HEK293 (cell line): ENCODE results near the gene PTBP2.

Experiments used
- CTCF ChIA-PET: fragments of 350-600 bp; formaldehyde crosslinking; extraction: SDS; loops from one replicate; lab custom pipeline; 2021; ENCODE audit warnings: antibody characterized with exemption; lab: Yijun Ruan, JAX
- POLR2A ChIA-PET: fragments of 300-600 bp; formaldehyde crosslinking; extraction: SDS; loops from one replicate; lab custom pipeline; 2020; ENCODE audit warnings: antibody characterized with exemption, inconsistent platforms; lab: Yijun Ruan, JAX
- H3K27ac ChIP-seq: fragments of 200-500 bp; sonication (Bioruptor generic); 2 replicates; pipeline ENCODE4 v1.5.1; 2014; ENCODE audit warnings: low read depth, low read length, control low read depth, inconsistent platforms; ENCODE audit errors: extremely low read depth
- H3K36me3 ChIP-seq, 2 experiments: fragments of 200-500 bp in 1 of 2; sonication (Bioruptor generic) in 1 of 2; 1 replicate in 1 of 2; 2 replicates in 1 of 2; pipeline ENCODE4 v1.5.1; 2014 to 2017; ENCODE audit warnings: inconsistent platforms in 2 of 2, low read length in 2 of 2; ENCODE audit not compliant: control insufficient read depth in 2 of 2, insufficient read depth in 1 of 2
- H3K4me1 ChIP-seq: fragments of 200-500 bp; sonication (Bioruptor generic); 2 replicates; pipeline ENCODE4 v1.5.1; 2014; ENCODE audit warnings: mild to moderate bottlenecking, low read length, inconsistent platforms; ENCODE audit not compliant: control insufficient read depth, insufficient read depth
- H3K4me3 ChIP-seq: 2 replicates; pipeline ENCODE4 v1.5.1; 2011; ENCODE audit warnings: low read depth, mild to moderate bottlenecking, control low read depth, low read length, moderate library complexity
- H3K9me3 ChIP-seq: fragments of 200-500 bp; sonication (Bioruptor generic); 2 replicates; pipeline ENCODE4 v1.5.1; 2014; ENCODE audit warnings: low read depth, low read length, inconsistent platforms; ENCODE audit not compliant: control insufficient read depth, insufficient read depth
- ELK4 ChIP-seq: IDR thresholded peaks from 2 replicates; pipeline ENCODE4 v1.6.1; 2011; ENCODE audit warnings: mild to moderate bottlenecking, low read depth, low read length, borderline replicate concordance
- GFI1B ChIP-seq: fragments of 450-650 bp; formaldehyde crosslinking; IDR thresholded peaks from 2 replicates; pipeline ENCODE4 v1.5.1; 2016; ENCODE audit warnings: missing biosample characterization, missing genetic modification characterization
- GLI4 ChIP-seq: fragments of 450-650 bp; formaldehyde crosslinking; IDR thresholded peaks from 2 replicates; pipeline ENCODE4 v1.5.1; 2016; ENCODE audit warnings: missing biosample characterization, missing genetic modification characterization
- HOXC10 ChIP-seq: sonication (generic); formaldehyde crosslinking; IDR thresholded peaks from 2 replicates; pipeline ENCODE4 v1.8.1; 2023; ENCODE audit warnings: mild to moderate bottlenecking, missing genetic modification reagents
- KLF16 ChIP-seq: fragments of 450-650 bp; formaldehyde crosslinking; IDR thresholded peaks from 2 replicates; pipeline ENCODE4 v1.5.1; 2017; ENCODE audit warnings: missing biosample characterization, missing genetic modification characterization
- PRDM1 ChIP-seq: fragments of 450-650 bp; formaldehyde crosslinking; IDR thresholded peaks from 2 replicates; pipeline ENCODE4; 2016; ENCODE audit warnings: missing biosample characterization, missing genetic modification characterization
- SP2 ChIP-seq: fragments of 450-650 bp; formaldehyde crosslinking; IDR thresholded peaks from 2 replicates; pipeline ENCODE4 v1.5.1; 2016; ENCODE audit warnings: missing biosample characterization, missing genetic modification characterization
- ZBTB10 ChIP-seq: fragments of 450-650 bp; formaldehyde crosslinking; IDR thresholded peaks from 2 replicates; pipeline ENCODE4 v1.5.1; 2016; ENCODE audit warnings: missing biosample characterization, missing genetic modification characterization
- ZEB2 ChIP-seq: fragments of 450-650 bp; formaldehyde crosslinking; IDR thresholded peaks from 2 replicates; pipeline ENCODE4 v1.5.1; 2016; ENCODE audit warnings: missing biosample characterization, missing genetic modification characterization
- ZFP41 ChIP-seq: fragments of 450-650 bp; formaldehyde crosslinking; IDR thresholded peaks from 2 replicates; pipeline ENCODE4 v1.5.1; 2016; ENCODE audit warnings: missing biosample characterization, missing genetic modification characterization, borderline replicate concordance
- ZNF121 ChIP-seq: fragments of 450-650 bp; formaldehyde crosslinking; IDR thresholded peaks from 2 replicates; pipeline ENCODE4 v1.5.1; 2016; ENCODE audit warnings: missing biosample characterization, missing genetic modification characterization
- ZNF133 ChIP-seq: fragments of 450-650 bp; formaldehyde crosslinking; IDR thresholded peaks from 2 replicates; pipeline ENCODE4 v1.5.1; 2016; ENCODE audit warnings: missing biosample characterization, missing genetic modification characterization
- ZNF155 ChIP-seq: fragments of 450-650 bp; formaldehyde crosslinking; IDR thresholded peaks from 2 replicates; pipeline ENCODE4 v1.5.1; 2016; ENCODE audit warnings: missing biosample characterization, missing genetic modification characterization
- ZNF16 ChIP-seq: fragments of 450-650 bp; formaldehyde crosslinking; IDR thresholded peaks from 2 replicates; pipeline ENCODE4 v1.5.1; 2016; ENCODE audit warnings: low read depth, missing biosample characterization, missing genetic modification characterization
- ZNF335 ChIP-seq: fragments of 450-650 bp; formaldehyde crosslinking; conservative IDR thresholded peaks from 2 replicates; pipeline ENCODE4 v1.5.1; 2016; ENCODE audit warnings: missing biosample characterization, missing genetic modification characterization
- ZNF404 ChIP-seq: fragments of 450-650 bp; formaldehyde crosslinking; IDR thresholded peaks from 2 replicates; pipeline ENCODE4 v1.5.1; 2017; ENCODE audit warnings: missing biosample characterization, missing genetic modification characterization
- ZNF596 ChIP-seq: fragments of 450-650 bp; IDR thresholded peaks from 2 replicates; pipeline ENCODE4 v1.5.0; 2018; ENCODE audit warnings: missing biosample characterization, mild to moderate bottlenecking, missing genetic modification characterization, moderate library complexity
- ZNF600 ChIP-seq: fragments of 450-650 bp; formaldehyde crosslinking; IDR thresholded peaks from 2 replicates; pipeline ENCODE4 v1.5.1; 2016; ENCODE audit warnings: missing biosample characterization, missing genetic modification characterization
- ZNF660 ChIP-seq: fragments of 450-650 bp; IDR thresholded peaks from 2 replicates; pipeline ENCODE4 v1.5.1; 2018; ENCODE audit warnings: missing biosample characterization, mild to moderate bottlenecking, missing genetic modification characterization
- ZSCAN16 ChIP-seq: fragments of 450-650 bp; formaldehyde crosslinking; IDR thresholded peaks from 2 replicates; pipeline ENCODE4 v1.5.1; 2016; ENCODE audit warnings: missing biosample characterization, missing genetic modification characterization
- ZSCAN5A ChIP-seq: fragments of 450-650 bp; formaldehyde crosslinking; IDR thresholded peaks from 2 replicates; pipeline ENCODE4 v1.5.1; 2016; ENCODE audit warnings: missing biosample characterization, missing genetic modification characterization

The PTBP2 gene

GRCh38 chr1:96727860-96728259 lies 6.3 kb downstream of the PTBP2 start (continued):
- TF ChIP-seq GLI4 (tag by site-specific recombination): no peak

- ChIA-PET POLR2A (no interaction called here), CTCF (no interaction called here)
- TF ChIP-seq ZNF660 (tag by site-specific recombination): no peak
- Histone ChIP-seq H3K36me3 (peaks cover 60 to 68% of the 10 kb centered on the region in 2 experiments), H3K9me3 (no peaks in the 10 kb centered on the region), H3K4me1 (no peaks in the 10 kb centered on the region), H3K27ac (no peak overlapping the region), H3K4me3 (no peak overlapping the region)
Measured at GRCh38 chr1:96730574-96731298, 9.2 kb downstream of the PTBP2 start.

- CTCF ChIA-PET: no interaction called here
- no peak overlapping the region for H3K27ac ChIP-seq
- no peak overlapping the region for H3K4me3 ChIP-seq
- H3K4me1 ChIP-seq: no peaks in the 10 kb centered on the region
- H3K36me3 ChIP-seq: peaks cover 14 to 18% of the 10 kb centered on the region in 2 experiments
- POLR2A ChIA-PET: no interaction called here
- H3K9me3 ChIP-seq: no peaks in the 10 kb centered on the region
- TF ChIP-seq ELK4 (no peak), ZNF155 (tag by site-specific recombination) (no peak), ZNF121 (tag by site-specific recombination) (no peak), PRDM1 (tag by site-specific recombination) (no peak), SP2 (no peak), ZBTB10 (tag by site-specific recombination) (no peak), ZNF596 (tag by site-specific recombination) (no peak), ZNF600 (tag by site-specific recombination) (no peak), ZNF16 (tag by site-specific recombination) (no peak), KLF16 (no peak), ZSCAN5A (no peak), GFI1B (no peak), ZFP41 (tag by site-specific recombination) (no peak), ZNF404 (tag by site-specific recombination) (no peak), ZSCAN16 (tag by site-specific recombination) (no peak), ZEB2 (tag by site-specific recombination) (no peak), ZNF335 (tag by site-specific recombination) (no peak), HOXC10 (CRISPR knock-in tag) (no peak), ZNF133 (no peak)
Measured at GRCh38 chr1:96741335-96741734, 19.8 kb downstream of the PTBP2 start.
